ENCODE results near the gene LRPAP1.

DNA sequence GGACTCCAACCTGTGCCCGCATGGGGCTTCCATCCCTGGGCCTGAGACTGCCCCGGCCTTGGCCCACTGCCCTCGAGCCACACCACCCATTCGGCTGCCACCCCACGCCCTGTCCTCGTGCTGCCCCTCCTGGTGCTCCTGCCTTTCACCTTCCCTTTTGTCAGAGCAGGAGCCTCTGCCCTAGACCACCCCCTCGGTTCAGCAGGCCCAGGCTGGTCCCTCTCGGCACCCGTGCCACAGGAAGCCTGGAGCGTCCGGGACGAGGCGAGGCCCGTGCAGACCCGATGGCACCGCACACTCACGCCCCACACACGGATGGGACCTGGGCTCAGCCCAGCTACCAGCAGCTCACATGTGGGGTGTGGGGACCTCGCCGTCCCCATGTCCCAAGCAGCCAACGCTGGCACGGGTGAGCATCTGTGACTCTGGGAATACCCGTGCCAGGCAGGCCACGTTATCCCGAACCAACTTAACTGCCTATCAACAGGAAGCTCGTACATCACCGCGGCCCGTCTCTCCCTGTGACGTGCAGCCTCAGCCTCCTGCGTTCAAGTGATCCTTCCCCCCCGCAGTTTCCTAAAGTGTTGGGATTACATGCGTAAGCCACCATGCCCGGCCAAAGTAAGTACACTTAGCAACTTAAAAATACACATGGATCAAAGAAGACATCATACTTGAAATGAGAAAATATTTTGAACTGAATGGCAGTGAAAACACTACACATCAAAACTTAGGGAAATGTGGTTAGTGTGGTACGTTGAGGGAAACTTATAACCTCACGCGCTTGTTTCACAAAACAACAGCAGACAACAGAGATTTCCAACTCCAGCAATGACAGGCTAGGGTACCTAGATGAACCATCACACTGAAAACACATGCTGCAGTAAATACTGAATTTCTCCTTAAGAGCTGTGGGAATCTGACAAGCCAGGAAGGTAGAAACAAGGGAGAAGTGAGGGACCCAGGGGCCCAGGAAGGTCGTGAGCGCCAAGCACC lies 29.0 kb downstream of the LRPAP1 start:
- TF ChIP-seq, protein P1, sequence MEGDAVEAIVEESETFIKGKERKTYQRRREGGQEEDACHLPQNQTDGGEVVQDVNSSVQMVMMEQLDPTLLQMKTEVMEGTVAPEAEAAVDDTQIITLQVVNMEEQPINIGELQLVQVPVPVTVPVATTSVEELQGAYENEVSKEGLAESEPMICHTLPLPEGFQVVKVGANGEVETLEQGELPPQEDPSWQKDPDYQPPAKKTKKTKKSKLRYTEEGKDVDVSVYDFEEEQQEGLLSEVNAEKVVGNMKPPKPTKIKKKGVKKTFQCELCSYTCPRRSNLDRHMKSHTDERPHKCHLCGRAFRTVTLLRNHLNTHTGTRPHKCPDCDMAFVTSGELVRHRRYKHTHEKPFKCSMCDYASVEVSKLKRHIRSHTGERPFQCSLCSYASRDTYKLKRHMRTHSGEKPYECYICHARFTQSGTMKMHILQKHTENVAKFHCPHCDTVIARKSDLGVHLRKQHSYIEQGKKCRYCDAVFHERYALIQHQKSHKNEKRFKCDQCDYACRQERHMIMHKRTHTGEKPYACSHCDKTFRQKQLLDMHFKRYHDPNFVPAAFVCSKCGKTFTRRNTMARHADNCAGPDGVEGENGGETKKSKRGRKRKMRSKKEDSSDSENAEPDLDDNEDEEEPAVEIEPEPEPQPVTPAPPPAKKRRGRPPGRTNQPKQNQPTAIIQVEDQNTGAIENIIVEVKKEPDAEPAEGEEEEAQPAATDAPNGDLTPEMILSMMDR (IDR thresholded peaks at IDR 0.05; ENCODE audit: low read depth, low read length), result no peak
- TF ChIP-seq POLR2A (IDR thresholded peaks at IDR 0.05; ENCODE audit: extremely low read depth, insufficient read length), result no peak

Measured in NB4 (cell line).